GM19397 (cell line): ENCODE measurements around the gene PLPP7.
"Not testable (repeated sequence)": the region's sequence is repeated elsewhere in the genome, so short reads cannot be mapped to it uniquely, and the experiment has no call there.

ENCODE experiments used
- ATAC-seq: cut with Tn5 transposase; IDR thresholded peaks from one replicate; pipeline ENCODE4 v1.9.1; 2021; ENCODE audit warnings: mild to moderate bottlenecking, moderate library complexity; ENCODE audit not compliant: unreplicated experiment

Gene PLPP7

GRCh38 chr9:131266266-131267229 lies 23.0 kb upstream of the PLPP7 start:
- no peak for ATAC-seq

GRCh38 chr9:131270171-131271015 lies 19.1 kb upstream of the PLPP7 start:
- no peak for ATAC-seq

GRCh38 chr9:131271016-131271273 lies 18.6 kb upstream of the PLPP7 start:
- not testable (repeated sequence) for ATAC-seq

- ATAC-seq: no peak
Measured at GRCh38 chr9:131271506-131271931, 18.0 kb upstream of the PLPP7 start.

GRCh38 chr9:131272212-131272611 lies 17.3 kb upstream of the PLPP7 start:
- no peak for ATAC-seq

- ATAC-seq: no peak
Measured at GRCh38 chr9:131273146-131273855, 16.2 kb upstream of the PLPP7 start.

- ATAC-seq: no peak
Measured at GRCh38 chr9:131273856-131274673, 15.5 kb upstream of the PLPP7 start.

- no peak for ATAC-seq
Measured at GRCh38 chr9:131274674-131275331, 14.7 kb upstream of the PLPP7 start.

GRCh38 chr9:131275332-131276093 lies 14.0 kb upstream of the PLPP7 start:
- ATAC-seq: no peak

- no peak for ATAC-seq
Measured at GRCh38 chr9:131276094-131276888, 13.2 kb upstream of the PLPP7 start, which contains the start of gene FAM78A. FAM78A (minus strand) TSS chr9:131276510; CDS start chr9:131276179, 331 bp downstream.

- no peak for ATAC-seq
Measured at GRCh38 chr9:131276891-131277286, 12.6 kb upstream of the PLPP7 start.

- no peak for ATAC-seq
Measured at GRCh38 chr9:131277287-131277909, 12.1 kb upstream of the PLPP7 start.

- ATAC-seq: no peak
Measured at GRCh38 chr9:131277910-131278701, 11.4 kb upstream of the PLPP7 start.

- no peak for ATAC-seq
Measured at GRCh38 chr9:131278702-131279111, 10.8 kb upstream of the PLPP7 start.

- ATAC-seq: no peak
Measured at GRCh38 chr9:131279196-131279862, 10.2 kb upstream of the PLPP7 start.

- ATAC-seq: no peak
Measured at GRCh38 chr9:131279863-131280570, 9.5 kb upstream of the PLPP7 start.
